ENCODE measurements around the gene VPS52. TPM values are rescaled to one million over a fixed set of nuclear protein-coding genes. Genes with fewer than 3 reads are reported as not detected.

VPS52 gene
- total and polyA plus RNA-seq, 9 of the 15 experiments (the other 6 are each of a cell fraction or from before 2014, with no cell fraction given): 24.4 to 103 (median 40.2) TPM

- TF ChIP-seq HES1 (IDR thresholded peaks at IDR 0.05; ENCODE audit: low read depth) (no peak), GATA2 (CRISPR knock-in tag; IDR thresholded peaks at IDR 0.05) (0 out of 2 replicates have a peak, but pooled peaks have one; percentile 27), KDM2B (CRISPR knock-in tag; IDR thresholded peaks at IDR 0.05) (0 out of 2 replicates have a peak, but pooled peaks have one; percentile 44), SETDB1 (IDR thresholded peaks at IDR 0.05; ENCODE audit: low read length) (peak; percentile 73), STAG1 (CRISPR knock-in tag; IDR thresholded peaks at IDR 0.05; ENCODE audit: borderline replicate concordance) (no peak), CTCF (IDR thresholded peaks at IDR 0.05 in 2 of 3, conservative IDR thresholded peaks at IDR 0.05 in 1 of 3; ENCODE audit: insufficient read depth in 2 of 3, low read depth in 1 of 3, low read length in 3 of 3) (no peak), ZSCAN29 (IDR thresholded peaks at IDR 0.05) (0 out of 2 replicates have a peak, but pooled peaks have one; percentile 51), SRF (CRISPR knock-in tag; IDR thresholded peaks at IDR 0.05) (0 out of 4 replicates have a peak, but pooled peaks of 1 of the 2 experiments have one; percentile 53), SRSF3 (IDR thresholded peaks at IDR 0.05; ENCODE audit: insufficient read depth, low read length) (0 out of 2 replicates have a peak, but pooled peaks have one; percentile 90), SMAD3 (CRISPR knock-in tag; conservative IDR thresholded peaks at IDR 0.05) (peak; percentile 70), MBD1 (CRISPR knock-in tag; IDR thresholded peaks at IDR 0.05) (no peak), AFF1 (IDR thresholded peaks at IDR 0.05; ENCODE audit: low read depth in 1 of 2, partially characterized antibody in 2 of 2) (peak; percentile 31 to 91), ZNF384 (IDR thresholded peaks at IDR 0.05; ENCODE audit: low read depth, low read length) (no peak), LEF1 (IDR thresholded peaks at IDR 0.05) (no peak; the same call in none of the 2 replicates), ZNF3 (CRISPR knock-in tag; IDR thresholded peaks at IDR 0.05) (peak; percentile 51; the same call in 1 of the 2 replicates), LARP7 (IDR thresholded peaks at IDR 0.05) (no peak), MCM3 (IDR thresholded peaks at IDR 0.05) (no peak), NCOR1 (IDR thresholded peaks at IDR 0.05) (peak; percentile 53), CEBPG (CRISPR knock-in tag; IDR thresholded peaks at IDR 0.05) (no peak), CEBPG (tag; conservative IDR thresholded peaks at IDR 0.05 in 1 of 2, IDR thresholded peaks at IDR 0.05 in 1 of 2) (no peak)
Measured at GRCh38 chr6:33271468-33272274, at the start of gene VPS52, which contains the start of gene RPS18 (continued).
